K562 treated with DMSO at 1 percent for 24 hours (cell line): Measurements from ENCODE around the gene KLF5. TPM values are rescaled to one million over a fixed set of nuclear protein-coding genes. Genes with fewer than 3 reads are reported as not detected.

Source experiments
- total RNA-seq: library from RNA; unstranded; fragments of 300-600 nt; gene quantifications from 2 replicates; pipeline ENCODE4 v1.2.3, GENCODE V29; 2022; ENCODE audit warnings: low read depth; ENCODE audit not compliant: insufficient read depth

KLF5 gene
- total RNA-seq, result 0.98 and 1.2 TPM in 2 replicates

DNA sequence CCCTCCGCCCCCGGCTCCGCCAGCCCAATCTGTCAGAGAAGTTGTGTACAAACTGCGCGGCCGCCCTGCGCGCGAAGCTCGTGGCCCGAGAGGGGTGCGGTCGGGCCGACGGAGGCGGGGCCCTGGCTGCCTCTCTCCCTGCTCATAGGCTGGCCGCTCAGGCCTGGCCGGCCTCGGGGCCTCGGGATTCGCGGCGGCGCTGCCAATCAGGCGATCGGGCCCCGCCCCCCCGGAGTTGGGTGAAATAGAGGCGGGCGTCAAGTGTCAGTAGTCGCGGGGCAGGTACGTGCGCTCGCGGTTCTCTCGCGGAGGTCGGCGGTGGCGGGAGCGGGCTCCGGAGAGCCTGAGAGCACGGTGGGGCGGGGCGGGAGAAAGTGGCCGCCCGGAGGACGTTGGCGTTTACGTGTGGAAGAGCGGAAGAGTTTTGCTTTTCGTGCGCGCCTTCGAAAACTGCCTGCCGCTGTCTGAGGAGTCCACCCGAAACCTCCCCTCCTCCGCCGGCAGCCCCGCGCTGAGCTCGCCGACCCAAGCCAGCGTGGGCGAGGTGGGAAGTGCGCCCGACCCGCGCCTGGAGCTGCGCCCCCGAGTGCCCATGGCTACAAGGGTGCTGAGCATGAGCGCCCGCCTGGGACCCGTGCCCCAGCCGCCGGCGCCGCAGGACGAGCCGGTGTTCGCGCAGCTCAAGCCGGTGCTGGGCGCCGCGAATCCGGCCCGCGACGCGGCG lies at the start of gene KLF5:
Gene KLF5 (plus strand): TSS at position 270 of the 724 bp plus-strand sequence. CDS start 323 bp downstream, at position 593.

